ENCODE data around the gene EFHD1. TPM values are rescaled to one million over a fixed set of nuclear protein-coding genes. Genes with fewer than 3 reads are reported as not detected.

The EFHD1 gene
- total RNA-seq, 4 donors from 2014 or later = 1.6 to 6.1 (median 3.7) TPM; not detected in 1

DNA sequence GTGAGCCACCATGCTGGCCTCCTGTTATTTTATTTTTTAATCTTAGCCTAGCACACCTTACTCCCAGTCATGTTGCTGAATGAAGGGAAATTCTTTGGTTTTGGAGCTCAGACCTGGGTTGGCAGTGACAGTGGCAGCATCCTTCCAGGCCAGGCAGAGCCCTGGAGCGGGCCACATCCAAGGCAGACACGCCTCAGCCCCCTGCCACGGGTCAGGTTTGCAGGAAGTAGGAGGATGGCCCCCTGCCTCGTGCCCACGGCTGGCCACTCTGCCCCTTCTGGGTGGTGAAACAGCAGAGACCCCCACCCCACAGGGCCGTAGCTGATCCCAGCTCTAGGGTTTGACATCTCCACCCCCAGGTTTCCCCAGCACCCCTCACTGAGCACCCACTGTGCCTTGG is 11.7 kb downstream of the EFHD1 start:
- no peak for DNase-seq
- WGBS, 2 donors (ENCODE audit: low coverage in 1 of 2) = 88% methylated on average over 6 of the region's 6 CpGs; no CpG with 5 or more reads in 1 of the 2 donors
- in situ Hi-C loops (cut with MboI; ENCODE audit: low pct_ligation_motif_present in 1 of 4, low pct_unique_long_range_greater_than_20kb in 1 of 4, low sequenced_read_pairs in 3 of 4) (no loop called here), intact Hi-C loops (cut with DNase I; ENCODE audit: low total_unique reads) (no loop called here)
- no peaks in the 10 kb centered on the region for H3K27me3 ChIP-seq
- H3K4me3 ChIP-seq = no peak overlapping the region
- H3K9me3 ChIP-seq = no peaks in the 10 kb centered on the region
- H3K4me1 ChIP-seq = no peaks in the 10 kb centered on the region
- no peak overlapping the region for H3K27ac ChIP-seq
- no peaks in the 10 kb centered on the region for H3K36me3 ChIP-seq
- TF ChIP-seq, protein P1, sequence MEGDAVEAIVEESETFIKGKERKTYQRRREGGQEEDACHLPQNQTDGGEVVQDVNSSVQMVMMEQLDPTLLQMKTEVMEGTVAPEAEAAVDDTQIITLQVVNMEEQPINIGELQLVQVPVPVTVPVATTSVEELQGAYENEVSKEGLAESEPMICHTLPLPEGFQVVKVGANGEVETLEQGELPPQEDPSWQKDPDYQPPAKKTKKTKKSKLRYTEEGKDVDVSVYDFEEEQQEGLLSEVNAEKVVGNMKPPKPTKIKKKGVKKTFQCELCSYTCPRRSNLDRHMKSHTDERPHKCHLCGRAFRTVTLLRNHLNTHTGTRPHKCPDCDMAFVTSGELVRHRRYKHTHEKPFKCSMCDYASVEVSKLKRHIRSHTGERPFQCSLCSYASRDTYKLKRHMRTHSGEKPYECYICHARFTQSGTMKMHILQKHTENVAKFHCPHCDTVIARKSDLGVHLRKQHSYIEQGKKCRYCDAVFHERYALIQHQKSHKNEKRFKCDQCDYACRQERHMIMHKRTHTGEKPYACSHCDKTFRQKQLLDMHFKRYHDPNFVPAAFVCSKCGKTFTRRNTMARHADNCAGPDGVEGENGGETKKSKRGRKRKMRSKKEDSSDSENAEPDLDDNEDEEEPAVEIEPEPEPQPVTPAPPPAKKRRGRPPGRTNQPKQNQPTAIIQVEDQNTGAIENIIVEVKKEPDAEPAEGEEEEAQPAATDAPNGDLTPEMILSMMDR (IDR thresholded peaks at IDR 0.05) = no peak
- TF ChIP-seq POLR2AphosphoS5 (IDR thresholded peaks at IDR 0.05) = no peak
- TF ChIP-seq EP300 (IDR thresholded peaks at IDR 0.05; ENCODE audit: low read depth) = no peak
- no peak for TF ChIP-seq POLR2A (IDR thresholded peaks at IDR 0.05)

DNA sequence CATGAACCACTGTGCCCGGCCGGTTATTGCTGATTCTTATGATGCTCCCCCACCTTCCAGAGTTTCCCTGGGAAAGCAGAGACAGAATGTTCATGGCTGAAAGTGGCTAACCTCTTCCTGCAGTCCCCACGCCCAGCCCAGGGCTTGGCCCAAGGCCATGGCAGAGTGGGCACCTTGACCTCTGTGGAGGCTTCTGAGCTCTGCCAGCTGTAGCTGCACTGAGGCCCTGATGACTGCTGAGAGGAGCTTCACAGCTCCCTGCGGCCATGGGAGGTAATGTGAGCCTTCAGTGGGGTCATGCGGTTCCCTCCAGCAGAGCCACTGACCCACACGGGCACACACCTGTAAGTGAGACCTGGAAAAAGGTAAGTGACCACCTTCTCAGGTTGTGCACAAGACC is 13.3 kb downstream of the EFHD1 start:
- 82% methylated on average over 4 of the region's 6 CpGs; no CpG with 5 or more reads in 1 of the 2 donors for WGBS, 2 donors (ENCODE audit: low coverage in 1 of 2)

DNA sequence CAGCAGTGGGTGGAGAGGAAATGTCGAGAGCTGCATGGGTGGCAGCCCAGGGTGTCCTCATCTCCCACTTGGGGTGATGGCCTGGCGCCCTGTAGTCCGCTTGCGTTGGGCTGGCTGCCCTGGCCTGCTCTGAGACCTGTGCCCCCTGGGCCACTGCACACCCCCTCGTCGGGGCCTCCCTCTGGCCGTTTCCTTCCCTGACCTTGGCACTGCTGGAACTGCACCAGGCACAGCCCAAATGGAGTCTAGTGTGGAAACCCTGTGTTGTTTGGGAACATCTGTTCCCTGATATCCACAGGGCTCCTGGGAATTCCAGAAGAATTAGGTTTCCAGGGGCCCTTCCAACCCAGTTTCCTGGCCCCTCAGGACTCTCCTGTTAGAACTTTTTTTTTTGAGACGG is 13.9 kb downstream of the EFHD1 start:
- DNase-seq = no peak
- in situ Hi-C loops (cut with MboI; ENCODE audit: low pct_ligation_motif_present in 1 of 4, low pct_unique_long_range_greater_than_20kb in 1 of 4, low sequenced_read_pairs in 3 of 4) (no loop called here), intact Hi-C loops (cut with DNase I; ENCODE audit: low total_unique reads) (no loop called here)
- Histone ChIP-seq H3K27ac (no peak overlapping the region), H3K36me3 (no peaks in the 10 kb centered on the region), H3K27me3 (no peaks in the 10 kb centered on the region), H3K4me3 (no peak overlapping the region), H3K9me3 (no peaks in the 10 kb centered on the region), H3K4me1 (no peaks in the 10 kb centered on the region)
- 74 to 100% methylated on average over 1 to 8 of the region's 8 CpGs for WGBS, 2 donors (ENCODE audit: low coverage in 1 of 2)
- TF ChIP-seq, protein P1 (IDR thresholded peaks at IDR 0.05) = no peak
- TF ChIP-seq EP300 (IDR thresholded peaks at IDR 0.05; ENCODE audit: low read depth) = no peak
- no peak for TF ChIP-seq POLR2AphosphoS5 (IDR thresholded peaks at IDR 0.05)
- TF ChIP-seq POLR2A (IDR thresholded peaks at IDR 0.05) = no peak

More for the DNA sequence above, 13.3 kb downstream of the EFHD1 start:
- Histone ChIP-seq H3K4me3 (no peak overlapping the region), H3K27ac (no peak overlapping the region), H3K9me3 (no peaks in the 10 kb centered on the region), H3K4me1 (no peaks in the 10 kb centered on the region), H3K36me3 (no peaks in the 10 kb centered on the region), H3K27me3 (no peaks in the 10 kb centered on the region)
- no peak for DNase-seq
- in situ Hi-C loops (cut with MboI; ENCODE audit: low pct_ligation_motif_present in 1 of 4, low pct_unique_long_range_greater_than_20kb in 1 of 4, low sequenced_read_pairs in 3 of 4) = no loop called here
- intact Hi-C loops (cut with DNase I; ENCODE audit: low total_unique reads) = no loop called here
- TF ChIP-seq POLR2A (IDR thresholded peaks at IDR 0.05) (no peak), EP300 (IDR thresholded peaks at IDR 0.05; ENCODE audit: low read depth) (no peak), POLR2AphosphoS5 (IDR thresholded peaks at IDR 0.05) (no peak)
- TF ChIP-seq, protein P1 (IDR thresholded peaks at IDR 0.05) = no peak

DNA sequence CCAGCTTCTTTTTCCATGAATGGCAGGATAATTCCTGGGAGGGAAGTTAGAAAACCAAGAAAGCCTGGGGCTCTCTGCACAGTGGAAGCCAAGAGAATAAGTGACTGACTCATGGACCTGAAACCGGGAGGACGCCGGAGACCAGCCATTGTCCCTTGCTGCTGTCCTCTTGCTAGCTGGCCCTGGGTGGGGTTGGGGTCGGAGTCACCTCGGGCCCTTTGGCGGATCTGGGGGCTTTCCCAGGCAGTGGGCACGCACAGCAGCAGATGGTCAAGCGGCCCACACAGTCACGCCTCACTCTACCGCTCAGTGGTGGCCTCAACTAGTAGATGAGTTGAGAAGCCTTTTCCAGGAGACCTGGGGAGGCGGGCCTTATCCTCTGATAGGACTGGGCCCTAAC is 15.6 kb downstream of the EFHD1 start:
- TF ChIP-seq POLR2A (IDR thresholded peaks at IDR 0.05) (no peak), EP300 (IDR thresholded peaks at IDR 0.05; ENCODE audit: low read depth) (no peak), POLR2AphosphoS5 (IDR thresholded peaks at IDR 0.05) (no peak)
- TF ChIP-seq, protein P1 (IDR thresholded peaks at IDR 0.05) = no peak
- no peak overlapping the region for H3K4me3 ChIP-seq
- no peaks in the 10 kb centered on the region for H3K36me3 ChIP-seq
- no peak overlapping the region for H3K27ac ChIP-seq
- no peaks in the 10 kb centered on the region for H3K9me3 ChIP-seq
- in situ Hi-C loops (cut with MboI; ENCODE audit: low pct_ligation_motif_present in 1 of 4, low pct_unique_long_range_greater_than_20kb in 1 of 4, low sequenced_read_pairs in 3 of 4) = no loop called here
- DNase-seq = no peak
- H3K27me3 ChIP-seq = no peaks in the 10 kb centered on the region
- WGBS, 2 donors (ENCODE audit: low coverage in 1 of 2) = 90% methylated on average over 11 of the region's 11 CpGs; no CpG with 5 or more reads in 1 of the 2 donors
- intact Hi-C loops (cut with DNase I; ENCODE audit: low total_unique reads) = no loop called here
- no peaks in the 10 kb centered on the region for H3K4me1 ChIP-seq

Measured in transverse colon (tissue), 4 donors.